GM21526 (cell line): Measurements from ENCODE around the gene ZFHX3.

Experiments used
- ATAC-seq: cut with Tn5 transposase; IDR thresholded peaks from one replicate; pipeline ENCODE4 v1.9.1; 2021; ENCODE audit warnings: moderate library complexity; ENCODE audit not compliant: unreplicated experiment, low FRiP score

The ZFHX3 gene

DNA sequence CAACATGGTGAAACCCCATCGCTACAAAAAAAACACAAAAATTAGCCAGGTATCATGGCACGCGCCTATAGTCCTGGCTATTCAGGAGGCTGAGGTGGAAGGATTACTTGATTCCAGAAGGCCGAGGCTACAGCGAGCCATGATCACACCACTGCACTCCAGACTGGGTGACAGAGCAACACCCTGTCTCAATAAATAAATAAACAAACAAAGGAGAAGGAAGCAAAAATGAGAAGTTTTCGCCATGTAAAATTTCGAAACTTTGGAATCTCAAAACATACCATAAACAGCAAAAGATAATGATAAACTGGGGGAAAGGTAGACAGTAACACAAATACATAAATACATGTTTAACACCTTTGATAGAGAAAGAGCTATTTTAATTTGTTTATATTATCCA is 130.9 kb downstream of the ZFHX3 start:
- no peak for ATAC-seq

DNA sequence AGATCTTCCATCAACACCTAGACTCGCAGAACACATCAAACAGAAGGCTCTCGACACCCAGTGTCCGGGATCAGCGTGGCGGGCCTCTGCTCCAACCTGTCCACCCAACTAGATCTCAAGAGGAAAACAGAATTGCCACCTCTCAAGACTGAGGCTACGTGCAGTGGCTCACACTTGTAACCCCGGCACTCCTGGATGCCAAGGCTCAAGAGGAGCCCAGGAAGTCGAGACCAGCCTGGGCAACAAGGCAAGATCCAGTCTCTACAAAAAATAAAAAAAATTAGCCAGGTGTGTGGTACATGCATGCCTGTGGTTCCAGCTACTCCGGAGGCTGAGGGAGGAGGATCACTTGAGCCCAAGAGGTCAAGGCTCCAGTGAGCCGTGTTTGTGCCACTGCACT is 132.6 kb downstream of the ZFHX3 start:
- no peak for ATAC-seq

DNA sequence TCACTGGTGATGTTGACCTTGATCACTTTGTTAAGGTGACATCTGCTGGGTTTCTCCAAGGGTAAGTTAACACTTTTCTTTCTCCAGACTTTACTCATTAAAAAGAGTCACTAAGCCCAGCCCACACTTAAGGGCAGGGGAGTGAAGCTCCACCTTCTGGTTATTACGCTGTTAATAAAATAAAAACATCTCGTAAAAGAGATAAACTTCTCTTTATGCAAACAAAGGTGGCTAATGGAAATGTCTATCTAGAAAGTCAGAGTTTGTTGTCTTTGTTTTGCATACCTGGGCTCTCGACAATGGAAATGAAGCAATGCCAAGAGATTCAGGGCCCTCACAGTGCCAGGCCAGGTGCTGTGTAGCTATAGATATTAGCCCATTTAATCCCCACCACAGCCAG is 134.4 kb downstream of the ZFHX3 start:
- no peak for ATAC-seq

DNA sequence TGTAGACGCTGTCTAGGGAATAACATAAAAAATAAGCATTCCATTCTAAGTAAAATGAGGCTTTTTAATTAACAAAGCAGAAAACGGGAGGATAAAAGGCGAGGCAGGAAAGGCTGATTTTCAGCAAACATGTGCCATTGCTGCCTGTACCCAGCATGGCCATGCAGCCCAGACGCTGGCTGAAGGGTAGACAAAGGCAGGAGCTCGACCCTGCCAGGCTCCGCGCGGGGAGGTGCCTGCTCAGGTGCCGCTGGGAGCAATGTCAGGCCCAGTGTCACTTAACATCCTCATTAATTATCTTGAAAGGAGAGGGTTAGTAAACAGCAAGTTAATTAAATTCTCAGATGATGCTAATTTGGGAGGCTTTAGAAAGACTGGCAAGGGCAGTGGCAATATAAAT is 136.0 kb downstream of the ZFHX3 start:
- ATAC-seq = no peak

- no peak for ATAC-seq
Observed at GRCh38 chr16:72910875-72911274, 137.1 kb downstream of the ZFHX3 start.

- no peak for ATAC-seq
Observed at GRCh38 chr16:72910381-72910780, 137.5 kb downstream of the ZFHX3 start.

GRCh38 chr16:72909196-72909595 is 138.7 kb downstream of the ZFHX3 start:
- no peak for ATAC-seq

- no peak for ATAC-seq
Observed at GRCh38 chr16:72908362-72909167, 139.4 kb downstream of the ZFHX3 start.

GRCh38 chr16:72905581-72905980 is 142.3 kb downstream of the ZFHX3 start:
- no peak for ATAC-seq

- no peak for ATAC-seq
Observed at GRCh38 chr16:72903176-72903575, 144.8 kb downstream of the ZFHX3 start.

GRCh38 chr16:72902206-72902605 is 145.7 kb downstream of the ZFHX3 start:
- ATAC-seq = no peak

DNA sequence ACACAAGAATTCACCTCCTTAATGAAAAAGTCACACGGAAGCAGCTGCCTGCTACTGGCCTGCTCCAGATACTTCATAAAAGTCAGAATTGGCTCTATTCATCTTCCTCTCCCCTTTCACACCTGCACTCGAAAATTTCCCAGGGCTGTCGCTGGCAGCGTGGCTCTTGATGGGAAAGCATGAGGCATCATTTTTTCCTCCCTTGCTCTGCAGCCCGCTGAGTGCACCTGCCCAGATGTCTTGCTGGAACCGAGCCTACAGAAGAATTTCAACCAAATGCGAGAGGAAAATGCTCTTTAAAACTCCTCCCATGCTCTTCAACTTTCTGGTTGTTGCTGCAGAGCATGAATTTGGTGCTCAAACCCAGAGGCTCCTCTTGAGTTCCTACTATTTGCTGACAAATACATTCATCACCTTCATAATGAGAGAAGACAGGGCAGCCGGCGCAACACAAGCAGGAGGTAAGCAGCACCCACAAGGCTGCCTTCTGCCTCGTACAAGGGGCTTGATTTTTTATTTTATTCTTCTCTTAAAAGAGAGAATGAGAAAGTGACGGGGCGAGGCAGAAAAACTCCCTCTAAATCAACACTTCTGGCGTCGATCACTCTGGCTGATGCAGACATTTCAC is 146.8 kb downstream of the ZFHX3 start:
- no peak for ATAC-seq

- ATAC-seq = no peak
Observed at GRCh38 chr16:72898216-72898825, 149.6 kb downstream of the ZFHX3 start.

- no peak for ATAC-seq
Observed at GRCh38 chr16:72897707-72898106, 150.2 kb downstream of the ZFHX3 start.

DNA sequence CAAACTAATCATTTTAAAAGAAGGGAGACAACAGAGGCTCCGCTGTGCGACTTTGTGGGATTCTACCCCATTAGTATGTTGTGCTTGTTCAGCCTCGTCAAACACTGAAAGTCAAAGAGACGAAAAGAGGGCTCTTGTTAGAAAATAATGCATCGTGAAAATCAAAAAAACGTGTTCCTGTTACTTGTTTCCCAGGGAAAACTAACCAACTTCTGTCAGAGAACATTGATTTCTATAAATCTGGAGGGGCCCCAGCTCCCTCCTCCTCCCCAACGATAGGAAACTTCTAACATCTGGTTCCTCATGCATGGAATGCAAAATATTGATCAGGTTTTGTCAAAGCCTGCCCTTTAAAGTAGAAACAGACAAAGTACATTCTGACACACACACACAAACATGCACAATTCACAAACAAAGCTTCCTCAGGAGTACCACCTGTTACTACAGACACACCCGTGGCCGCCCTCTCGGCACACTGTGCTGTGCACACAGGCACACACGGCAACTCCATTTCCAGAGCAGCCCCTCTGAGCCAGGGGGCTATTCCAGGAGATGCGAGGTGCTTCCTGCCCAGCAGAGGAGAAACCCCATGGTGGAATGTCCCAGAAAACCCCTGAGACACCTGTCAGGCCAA is 151.3 kb downstream of the ZFHX3 start:
- ATAC-seq = no peak

GRCh38 chr16:72895951-72896350 is 152.0 kb downstream of the ZFHX3 start:
- ATAC-seq = no peak

- no peak for ATAC-seq
Observed at GRCh38 chr16:72894293-72895151, 153.4 kb downstream of the ZFHX3 start.

- no peak for ATAC-seq
Observed at GRCh38 chr16:72891291-72892227, 156.4 kb downstream of the ZFHX3 start.

DNA sequence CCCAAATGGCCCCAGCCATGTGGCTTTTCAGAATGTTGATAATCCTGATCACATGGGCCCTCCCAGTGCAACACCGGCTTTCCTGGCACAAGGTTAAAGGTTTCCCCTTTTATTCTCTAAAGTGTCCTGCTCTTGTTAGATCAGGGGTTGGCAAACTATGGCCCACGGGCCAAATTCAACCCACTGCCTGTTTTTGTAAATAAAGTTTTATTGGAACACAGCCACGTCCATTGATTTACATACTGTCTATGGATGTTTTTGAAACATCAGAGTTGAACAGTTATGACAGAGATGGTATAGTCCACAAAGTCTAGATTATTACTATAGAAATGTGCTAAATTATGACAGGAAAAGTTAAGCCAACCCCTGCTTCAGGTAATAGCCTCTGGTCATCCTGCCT is 157.3 kb downstream of the ZFHX3 start:
- no peak for ATAC-seq
